ENCODE measurements around the gene PPIA.

DNA sequence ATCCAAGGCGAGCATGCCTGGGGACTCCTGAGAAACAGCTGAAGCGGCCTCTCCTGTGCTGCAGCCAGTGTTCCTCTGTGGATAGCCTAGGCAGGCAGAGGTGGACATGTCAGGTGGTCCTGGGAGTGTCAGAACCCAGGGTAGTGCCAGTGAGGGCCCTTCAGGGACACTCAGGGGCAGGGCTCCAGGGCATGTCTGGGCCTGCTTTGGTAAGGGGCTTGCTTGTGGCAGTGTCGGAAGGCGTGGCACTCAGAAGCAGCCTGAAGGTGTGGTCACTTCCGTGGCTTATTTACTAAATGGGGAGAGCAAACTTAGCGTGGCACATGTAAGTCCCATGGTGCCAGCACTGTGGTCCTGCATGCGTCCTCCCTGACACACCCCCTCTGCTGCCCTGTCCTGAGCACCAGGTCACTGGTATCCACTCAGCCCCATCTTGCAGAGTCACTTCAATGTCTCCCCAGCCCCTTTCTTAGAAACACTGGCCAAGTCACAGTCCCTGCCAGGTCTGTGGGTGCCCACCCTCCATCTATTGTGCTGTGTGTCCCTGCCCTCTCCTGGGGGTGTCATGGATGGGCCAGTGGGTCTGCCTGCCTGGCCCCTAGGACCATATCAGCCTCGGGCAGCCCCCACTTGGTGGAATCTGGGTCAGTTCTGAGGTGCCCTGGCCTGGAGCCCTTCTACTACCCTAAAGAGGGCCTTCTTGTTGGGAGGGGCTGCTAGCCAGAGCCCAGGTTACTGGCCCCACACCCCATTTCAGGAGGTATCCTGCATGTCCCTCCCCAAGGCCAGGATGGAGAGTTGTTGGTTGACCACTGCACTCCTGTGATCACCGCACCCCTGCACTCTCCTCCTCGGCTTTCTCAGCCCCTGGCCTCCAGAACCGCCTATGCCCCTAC, 41.4 kb upstream of the PPIA start:
- TF ChIP-seq, protein P1, sequence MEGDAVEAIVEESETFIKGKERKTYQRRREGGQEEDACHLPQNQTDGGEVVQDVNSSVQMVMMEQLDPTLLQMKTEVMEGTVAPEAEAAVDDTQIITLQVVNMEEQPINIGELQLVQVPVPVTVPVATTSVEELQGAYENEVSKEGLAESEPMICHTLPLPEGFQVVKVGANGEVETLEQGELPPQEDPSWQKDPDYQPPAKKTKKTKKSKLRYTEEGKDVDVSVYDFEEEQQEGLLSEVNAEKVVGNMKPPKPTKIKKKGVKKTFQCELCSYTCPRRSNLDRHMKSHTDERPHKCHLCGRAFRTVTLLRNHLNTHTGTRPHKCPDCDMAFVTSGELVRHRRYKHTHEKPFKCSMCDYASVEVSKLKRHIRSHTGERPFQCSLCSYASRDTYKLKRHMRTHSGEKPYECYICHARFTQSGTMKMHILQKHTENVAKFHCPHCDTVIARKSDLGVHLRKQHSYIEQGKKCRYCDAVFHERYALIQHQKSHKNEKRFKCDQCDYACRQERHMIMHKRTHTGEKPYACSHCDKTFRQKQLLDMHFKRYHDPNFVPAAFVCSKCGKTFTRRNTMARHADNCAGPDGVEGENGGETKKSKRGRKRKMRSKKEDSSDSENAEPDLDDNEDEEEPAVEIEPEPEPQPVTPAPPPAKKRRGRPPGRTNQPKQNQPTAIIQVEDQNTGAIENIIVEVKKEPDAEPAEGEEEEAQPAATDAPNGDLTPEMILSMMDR (IDR thresholded peaks at IDR 0.05; ENCODE audit: low read length), result no peak
- no peak for TF ChIP-seq EZH2 (IDR thresholded peaks at IDR 0.05; ENCODE audit: borderline replicate concordance, low read length)

Measured in OCI-LY1 (cell line).